AG09319 (cell line): ENCODE data around the gene SVOP.
A peak's percentile ranks its signal among the peaks of the same experiment; 100 is the strongest.

ENCODE experiments used
- DNase-seq: peaks from one replicate; pipeline ENCODE4 v3.0.0-alpha.2; 2010; ENCODE audit warnings: low read depth; ENCODE audit errors: extremely low read depth
- CTCF ChIP-seq: IDR thresholded peaks from 2 replicates; pipeline ENCODE4 v1.5.1; 2011; ENCODE audit warnings: low read depth, mild to moderate bottlenecking, inconsistent platforms, low read length, moderate library complexity

Gene SVOP

GRCh38 chr12:108884116-108885012 is 136.5 kb downstream of the SVOP start:
- peak; percentile 43 for TF ChIP-seq CTCF
- no peak for DNase-seq

DNA sequence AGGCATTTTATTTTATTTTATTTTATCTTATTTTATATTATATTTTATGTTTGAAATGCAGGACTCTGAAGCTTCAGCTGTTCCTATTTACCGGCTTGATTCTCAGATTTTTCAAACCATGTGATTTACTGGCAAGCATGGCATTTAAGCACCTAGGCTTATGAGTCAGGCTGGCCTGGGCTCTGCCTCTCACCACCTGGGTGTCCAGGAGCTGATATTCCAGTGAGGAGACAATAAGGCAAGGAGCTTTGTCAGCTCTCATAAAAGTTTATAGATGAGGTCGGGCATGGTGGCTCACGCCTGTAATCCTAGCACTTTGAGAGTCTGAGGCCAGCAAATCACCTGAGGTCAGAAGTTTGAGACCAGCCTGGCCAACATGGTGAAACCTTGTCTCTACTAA is 138.9 kb downstream of the SVOP start:
- no peak for TF ChIP-seq CTCF
- DNase-seq: no peak

GRCh38 chr12:108879615-108880254 is 141.1 kb downstream of the SVOP start, which contains the start of gene DAO:
DAO (plus strand) TSS chr12:108880092; CDS start chr12:108885007, 4,915 bp downstream.
- TF ChIP-seq CTCF: no peak
- no peak for DNase-seq

- DNase-seq: no peak
- no peak for TF ChIP-seq CTCF
Observed at GRCh38 chr12:108876550-108876949, 144.3 kb downstream of the SVOP start.

DNA sequence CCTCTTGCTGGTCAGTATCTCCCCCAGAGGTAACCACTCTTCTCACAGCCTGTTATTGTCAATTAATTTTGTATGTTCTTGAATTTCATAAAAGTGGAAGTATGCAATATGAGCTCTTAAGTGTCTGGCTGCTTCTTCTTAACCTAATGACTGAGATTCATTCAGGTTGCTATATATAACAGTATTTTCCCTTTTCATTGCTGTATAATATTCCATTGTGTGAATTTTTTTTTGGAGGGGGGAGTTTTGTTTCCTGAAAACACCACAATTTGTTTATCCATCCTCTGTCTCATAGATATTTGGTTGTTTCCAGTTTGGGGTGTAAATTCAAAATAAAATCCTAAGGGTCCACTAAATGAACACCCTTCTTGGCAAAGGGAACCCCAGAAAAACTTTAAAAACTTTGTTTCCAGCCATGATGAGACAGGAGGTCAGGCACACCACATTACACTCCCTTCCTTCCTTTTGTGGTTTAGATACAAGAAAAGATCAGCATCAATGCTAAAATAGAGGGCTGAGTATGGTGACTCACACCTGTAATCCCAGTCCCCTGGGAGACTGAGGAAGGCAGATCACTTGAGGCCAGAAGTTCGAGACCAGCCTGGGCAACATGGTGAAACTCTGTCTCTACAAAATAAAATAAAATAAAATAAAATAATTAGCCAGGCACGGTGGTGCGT is 145.0 kb downstream of the SVOP start:
- no peak for TF ChIP-seq CTCF
- DNase-seq: no peak

- DNase-seq: no peak
- TF ChIP-seq CTCF: no peak
Observed at GRCh38 chr12:108875280-108875679, 145.6 kb downstream of the SVOP start.
